ENCODE data around the gene P2RY11. TPM values are rescaled to one million over a fixed set of nuclear protein-coding genes. Genes with fewer than 3 reads are reported as not detected.

P2RY11 gene
- total RNA-seq, 1 experiment from 2014 or later, result 60.6 TPM

GRCh38 chr19:10133596-10133995, 22.1 kb downstream of the P2RY11 start:
- Mint-ChIP-seq H3K27ac (no peak overlapping the region; a peak in 1 of 7 replicates), H3K36me3 (ENCODE audit: insufficient read depth in 1 of 3, low read depth in 3 of 3) (peaks cover 16 to 75% (median 45%) of the 10 kb centered on the region in 3 experiments; a peak in 6 of 7 replicates), H3K4me1 (no peaks in the 10 kb centered on the region), H3K9me3 (no peaks in the 10 kb centered on the region), H3K27me3 (ENCODE audit: low read depth) (no peaks in the 10 kb centered on the region), H3K4me3 (no peak overlapping the region)
- H3K4me1 ChIP-seq (ENCODE audit: insufficient read depth, low read length), result no peaks in the 10 kb centered on the region
- H3K4ac ChIP-seq (ENCODE audit: low read depth, low read length), result no peak overlapping the region
- H3K79me1 ChIP-seq (ENCODE audit: insufficient read depth, low read depth, low read length, poor library complexity, severe bottlenecking), result no peaks in the 10 kb centered on the region
- H2BK5ac ChIP-seq (ENCODE audit: insufficient read length, low read length), result no peak overlapping the region
- H2BK120ac ChIP-seq (ENCODE audit: low read depth, low read length, poor library complexity, severe bottlenecking), result no peak overlapping the region
- H3K14ac ChIP-seq (ENCODE audit: insufficient read depth, low read length), result no peak overlapping the region
- no peak overlapping the region for H3T11ph ChIP-seq (ENCODE audit: low read length)
- no CpG with 5 or more reads among the region's 11 CpGs for WGBS (ENCODE audit: extremely low coverage, insufficient read length, low lambda C conversion rate)
- H4K91ac ChIP-seq (ENCODE audit: insufficient read length, low read depth, low read length), result no peak overlapping the region
- H2BK20ac ChIP-seq (ENCODE audit: low read depth, low read length, poor library complexity, severe bottlenecking), result no peak overlapping the region
- H2AK5ac ChIP-seq (ENCODE audit: insufficient read length, low read length), result no peak overlapping the region
- H3K27me3 ChIP-seq (ENCODE audit: insufficient read depth, low read length), result no peaks in the 10 kb centered on the region
- H4K20me1 ChIP-seq (ENCODE audit: control insufficient read depth, insufficient read depth, insufficient read length), result no peaks in the 10 kb centered on the region
- no peak overlapping the region for H2BK12ac ChIP-seq (ENCODE audit: insufficient read length, low read depth, low read length)
- no peak overlapping the region for H3K27ac ChIP-seq (ENCODE audit: insufficient read length, low read depth, low read length)
- no peak overlapping the region for H3K4me2 ChIP-seq (ENCODE audit: insufficient read depth, insufficient read length, low read length)
- no peak overlapping the region for H3K18ac ChIP-seq (ENCODE audit: insufficient read length, low read depth, low read length)
- H4K5ac ChIP-seq (ENCODE audit: insufficient read length, low read depth, low read length), result no peak overlapping the region
- no peaks in the 10 kb centered on the region for H3K79me2 ChIP-seq (ENCODE audit: insufficient read depth, low read length)
- no peak overlapping the region for H4K8ac ChIP-seq (replicated peaks; ENCODE audit: insufficient read length, low read depth, low read length)
- no peak overlapping the region for H2BK15ac ChIP-seq (ENCODE audit: low read depth, low read length)
- no peak overlapping the region for H3K9ac ChIP-seq (ENCODE audit: extremely low read depth, insufficient read length, low read length)
- H3K23ac ChIP-seq (ENCODE audit: insufficient read length, low read depth, low read length), result no peak overlapping the region
- no peaks in the 10 kb centered on the region for H3K23me2 ChIP-seq (ENCODE audit: insufficient read length, low read depth, low read length, poor library complexity, severe bottlenecking)
- H3K56ac ChIP-seq (ENCODE audit: insufficient read length, low read depth, low read length), result no peak overlapping the region
- H2AFZ ChIP-seq (ENCODE audit: low read length), result no peak overlapping the region
- no peaks in the 10 kb centered on the region for H3K9me3 ChIP-seq (ENCODE audit: control insufficient read depth, low read depth, low read length)
- TF ChIP-seq CTCF (conservative IDR thresholded peaks at IDR 0.05), result no peak
- no peak for DNase-seq
